Measurements from ENCODE around the gene NAV1.

GRCh38 chr1:201585901-201586300, 47.0 kb downstream of the NAV1 start:
- TF ChIP-seq, protein P1, sequence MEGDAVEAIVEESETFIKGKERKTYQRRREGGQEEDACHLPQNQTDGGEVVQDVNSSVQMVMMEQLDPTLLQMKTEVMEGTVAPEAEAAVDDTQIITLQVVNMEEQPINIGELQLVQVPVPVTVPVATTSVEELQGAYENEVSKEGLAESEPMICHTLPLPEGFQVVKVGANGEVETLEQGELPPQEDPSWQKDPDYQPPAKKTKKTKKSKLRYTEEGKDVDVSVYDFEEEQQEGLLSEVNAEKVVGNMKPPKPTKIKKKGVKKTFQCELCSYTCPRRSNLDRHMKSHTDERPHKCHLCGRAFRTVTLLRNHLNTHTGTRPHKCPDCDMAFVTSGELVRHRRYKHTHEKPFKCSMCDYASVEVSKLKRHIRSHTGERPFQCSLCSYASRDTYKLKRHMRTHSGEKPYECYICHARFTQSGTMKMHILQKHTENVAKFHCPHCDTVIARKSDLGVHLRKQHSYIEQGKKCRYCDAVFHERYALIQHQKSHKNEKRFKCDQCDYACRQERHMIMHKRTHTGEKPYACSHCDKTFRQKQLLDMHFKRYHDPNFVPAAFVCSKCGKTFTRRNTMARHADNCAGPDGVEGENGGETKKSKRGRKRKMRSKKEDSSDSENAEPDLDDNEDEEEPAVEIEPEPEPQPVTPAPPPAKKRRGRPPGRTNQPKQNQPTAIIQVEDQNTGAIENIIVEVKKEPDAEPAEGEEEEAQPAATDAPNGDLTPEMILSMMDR (IDR thresholded peaks at IDR 0.05): no peak
- TF ChIP-seq RCOR1 (IDR thresholded peaks at IDR 0.05; ENCODE audit: low read depth, low read length) (no peak), E2F6 (IDR thresholded peaks at IDR 0.05; ENCODE audit: borderline replicate concordance, low read depth) (no peak), KDM5A (IDR thresholded peaks at IDR 0.05) (no peak), REST (IDR thresholded peaks at IDR 0.05) (no peak)
- TF ChIP-seq, protein P2, sequence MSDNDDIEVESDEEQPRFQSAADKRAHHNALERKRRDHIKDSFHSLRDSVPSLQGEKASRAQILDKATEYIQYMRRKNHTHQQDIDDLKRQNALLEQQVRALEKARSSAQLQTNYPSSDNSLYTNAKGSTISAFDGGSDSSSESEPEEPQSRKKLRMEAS (IDR thresholded peaks at IDR 0.05): no peak
